Trophoblast cell (in vitro differentiated cells and primary cell): Measurements from ENCODE around the gene MRPL14.

Experiments
- DNase-seq, 2 donors: peaks; one replicate each; pipeline ENCODE4 v3.0.0-alpha.2; 2016
- H2AFZ ChIP-seq: 2 replicates; pipeline ENCODE4 v1.6.1; 2013; ENCODE audit warnings: low read length, moderate library complexity, mild to moderate bottlenecking; ENCODE audit not compliant: insufficient read depth, poor library complexity
- H2AK5ac ChIP-seq: 2 replicates; pipeline ENCODE4 v1.6.1; 2013; ENCODE audit warnings: mild to moderate bottlenecking, low read length
- H2BK120ac ChIP-seq: 2 replicates; pipeline ENCODE4 v1.6.1; 2013; ENCODE audit warnings: low read length, mild to moderate bottlenecking, moderate library complexity; ENCODE audit not compliant: insufficient read depth, poor library complexity
- H2BK12ac ChIP-seq: 2 replicates; pipeline ENCODE4 v1.6.1; 2013; ENCODE audit warnings: mild to moderate bottlenecking, low read length, moderate library complexity
- H2BK5ac ChIP-seq: 2 replicates; pipeline ENCODE4 v1.6.1; 2013; ENCODE audit warnings: low read length, low read depth, moderate library complexity, mild to moderate bottlenecking; ENCODE audit not compliant: poor library complexity
- H3K14ac ChIP-seq: 2 replicates; pipeline ENCODE4 v1.6.1; 2013; ENCODE audit warnings: mild to moderate bottlenecking, low read length
- H3K18ac ChIP-seq: 2 replicates; pipeline ENCODE4 v1.6.1; 2013; ENCODE audit warnings: mild to moderate bottlenecking, low read length
- H3K23ac ChIP-seq: 2 replicates; pipeline ENCODE4 v1.6.1; 2013; ENCODE audit warnings: low read length
- H3K27ac ChIP-seq: 2 replicates; pipeline ENCODE4 v1.5.1; 2013; ENCODE audit warnings: low read depth, mild to moderate bottlenecking, inconsistent platforms, low read length, moderate library complexity
- H3K27me3 ChIP-seq: 2 replicates; pipeline ENCODE4 v1.6.1; 2013; ENCODE audit warnings: inconsistent platforms, mild to moderate bottlenecking, low read length, moderate library complexity; ENCODE audit not compliant: insufficient read depth
- H3K36me3 ChIP-seq, 2 experiments: 1 replicate in 1 of 2; 2 replicates in 1 of 2; pipeline ENCODE4 v1.6.1; 2013; ENCODE audit warnings: low read length in 2 of 2, mild to moderate bottlenecking in 2 of 2, moderate library complexity in 1 of 2; ENCODE audit not compliant: insufficient read depth in 2 of 2, control insufficient read depth in 1 of 2
- H3K4ac ChIP-seq: 2 replicates; pipeline ENCODE4 v1.6.1; 2013; ENCODE audit warnings: low read depth, mild to moderate bottlenecking, low read length, moderate library complexity
- H3K4me1 ChIP-seq, 2 experiments: 1 replicate in 1 of 2; 2 replicates in 1 of 2; pipeline ENCODE4 v1.6.1; 2013; ENCODE audit warnings: low read length in 2 of 2, mild to moderate bottlenecking in 2 of 2, moderate library complexity in 1 of 2; ENCODE audit not compliant: insufficient read depth in 2 of 2, control insufficient read depth in 1 of 2
- H3K4me2 ChIP-seq: 2 replicates; pipeline ENCODE4 v1.6.1; 2013; ENCODE audit warnings: inconsistent platforms, mild to moderate bottlenecking, low read length, moderate library complexity
- H3K4me3 ChIP-seq: 2 replicates; pipeline ENCODE4 v1.5.1; 2013; ENCODE audit warnings: mild to moderate bottlenecking, low read depth, low read length, inconsistent platforms
- H3K79me1 ChIP-seq: one replicate; pipeline ENCODE4 v1.6.1; 2013; ENCODE audit warnings: low read length
- H3K79me2 ChIP-seq: 2 replicates; pipeline ENCODE4 v1.6.1; 2013; ENCODE audit warnings: low read length, mild to moderate bottlenecking; ENCODE audit not compliant: control insufficient read depth, insufficient read depth, poor library complexity
- H3K9ac ChIP-seq: 2 replicates; pipeline ENCODE4 v1.6.1; 2013; ENCODE audit warnings: mild to moderate bottlenecking, low read length
- H3K9me3 ChIP-seq: 2 replicates; pipeline ENCODE4 v1.6.1; 2013; ENCODE audit warnings: low read depth, mild to moderate bottlenecking, control low read depth, inconsistent platforms, low read length; ENCODE audit not compliant: insufficient read depth
- H4K12ac ChIP-seq: 2 replicates; pipeline ENCODE4 v1.6.1; 2013; ENCODE audit warnings: low read depth, mild to moderate bottlenecking, low read length, moderate library complexity
- H4K8ac ChIP-seq: 2 replicates; pipeline ENCODE4 v1.6.1; 2013; ENCODE audit warnings: low read depth, mild to moderate bottlenecking, low read length, moderate library complexity
- H4K91ac ChIP-seq: one replicate; pipeline ENCODE4 v1.6.1; 2013; ENCODE audit warnings: low read depth, mild to moderate bottlenecking, low read length, moderate library complexity
- WGBS: extraction: QIAGEN DNeasy Blood & Tissue Kit; methylation state at CpG from one replicate; pipeline ENCODE4 v1.1.7; 2013; ENCODE audit warnings: missing lambda C conversion rate; ENCODE audit not compliant: insufficient read length, insufficient coverage; ENCODE audit errors: extremely low coverage; 5-methylcytosine and 5-hydroxymethylcytosine counted together

The MRPL14 gene

DNA sequence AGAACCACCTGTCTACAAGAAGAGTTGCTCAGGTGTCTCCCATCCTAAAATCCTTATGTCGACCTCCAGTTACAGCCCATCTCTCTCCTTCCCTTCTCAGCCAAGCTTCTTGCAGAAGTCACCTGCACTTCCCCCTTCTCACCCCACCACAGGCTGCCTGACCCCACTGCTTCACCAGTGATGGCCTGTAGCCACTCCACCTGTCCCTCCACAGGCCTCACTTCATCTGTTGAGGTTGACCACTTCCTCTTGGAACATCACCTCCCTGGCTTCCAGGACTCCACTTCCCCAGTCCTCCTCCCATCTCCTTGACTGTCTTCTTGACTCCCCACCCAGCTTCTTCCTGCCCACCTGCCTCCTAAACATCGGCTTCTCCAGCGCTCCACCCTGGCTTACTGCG, 25.4 kb downstream of the MRPL14 start:
- Histone ChIP-seq H3K79me2 (no peaks in the 10 kb centered on the region), H3K9ac (no peak overlapping the region), H3K4ac (no peak overlapping the region), H4K8ac (no peak overlapping the region), H3K14ac (no peak overlapping the region), H2BK5ac (no peak overlapping the region), H3K4me3 (no peak overlapping the region), H3K23ac (no peak overlapping the region), H3K4me2 (no peak overlapping the region), H3K9me3 (no peaks in the 10 kb centered on the region), H3K79me1 (no peaks in the 10 kb centered on the region), H3K4me1 (peaks cover 0 to 2% of the 10 kb centered on the region in 2 experiments), H2BK120ac (no peak overlapping the region), H3K18ac (no peak overlapping the region), H2AK5ac (no peak overlapping the region), H2AFZ (no peak overlapping the region), H4K12ac (no peak overlapping the region), H4K91ac (no peak overlapping the region), H3K27ac (no peak overlapping the region), H2BK12ac (no peak overlapping the region), H3K36me3 (peaks cover 20 to 40% of the 10 kb centered on the region in 2 experiments), H3K27me3 (no peaks in the 10 kb centered on the region)
- no peak for DNase-seq
- no CpG with 5 or more reads among the region's 4 CpGs for WGBS

DNA sequence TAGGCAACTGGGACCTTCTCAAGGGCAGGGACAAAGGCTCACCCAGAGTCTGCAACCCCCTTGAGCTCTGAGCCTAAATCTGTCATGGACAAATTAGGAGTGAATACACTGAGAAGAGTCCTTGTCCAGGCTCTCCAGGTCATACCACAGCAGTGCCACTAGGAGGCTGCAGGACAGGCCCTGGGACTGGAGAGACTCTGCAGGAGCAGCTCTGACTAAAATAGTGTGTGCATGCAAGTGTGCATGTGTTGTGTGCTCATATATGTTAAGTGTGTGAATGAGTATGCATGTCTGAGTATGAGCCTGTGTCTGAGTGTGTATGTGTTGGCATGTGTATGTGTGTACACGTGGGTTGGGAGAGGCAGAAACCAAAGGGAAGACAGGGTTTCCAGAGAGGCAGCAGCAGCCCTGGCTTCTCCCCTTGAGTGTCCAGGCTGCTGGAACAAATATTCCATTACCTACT, 27.1 kb downstream of the MRPL14 start:
- Histone ChIP-seq H4K8ac (no peak overlapping the region), H4K12ac (no peak overlapping the region), H3K4me2 (no peak overlapping the region)

DNA sequence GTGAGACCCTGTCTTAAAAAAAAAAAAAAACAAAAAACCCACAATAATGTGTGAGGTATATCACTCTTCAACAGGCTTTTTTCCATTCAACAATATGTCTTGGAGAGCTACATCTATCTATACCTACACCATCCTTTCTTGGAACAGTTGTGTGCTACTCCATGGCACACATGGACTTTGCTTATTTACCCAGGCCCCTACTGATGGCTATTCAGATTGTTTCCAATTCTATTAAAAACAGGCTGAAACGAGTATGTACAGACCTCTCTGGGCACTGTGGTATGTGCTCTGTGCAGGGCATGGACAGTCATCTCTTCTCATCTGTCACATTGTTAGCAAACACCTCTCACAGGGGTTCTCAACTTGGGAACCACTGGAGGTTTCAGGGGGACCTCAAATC, 28.1 kb downstream of the MRPL14 start:
- peaks cover 0 to 2% of the 10 kb centered on the region in 2 experiments for H3K4me1 ChIP-seq
- H2BK5ac ChIP-seq = no peak overlapping the region
- no peak overlapping the region for H2BK12ac ChIP-seq
- no peak overlapping the region for H2AK5ac ChIP-seq
- no peak overlapping the region for H3K4me2 ChIP-seq
- H3K23ac ChIP-seq = no peak overlapping the region
- no peaks in the 10 kb centered on the region for H3K27me3 ChIP-seq
- no peak overlapping the region for H4K12ac ChIP-seq
- no CpG with 5 or more reads among the region's 1 CpG for WGBS
- H3K79me2 ChIP-seq = no peaks in the 10 kb centered on the region
- no peak overlapping the region for H3K4ac ChIP-seq
- H3K9me3 ChIP-seq = no peaks in the 10 kb centered on the region
- H3K4me3 ChIP-seq = no peak overlapping the region
- no peaks in the 10 kb centered on the region for H3K79me1 ChIP-seq
- peaks cover 11 to 25% of the 10 kb centered on the region in 2 experiments for H3K36me3 ChIP-seq
- no peak overlapping the region for H2BK120ac ChIP-seq
- no peak overlapping the region for H3K14ac ChIP-seq
- no peak overlapping the region for H3K27ac ChIP-seq
- no peak overlapping the region for H3K18ac ChIP-seq
- H3K9ac ChIP-seq = no peak overlapping the region
- H4K91ac ChIP-seq = no peak overlapping the region
- DNase-seq = no peak
- no peak overlapping the region for H4K8ac ChIP-seq
- H2AFZ ChIP-seq = no peak overlapping the region

More for the DNA sequence above, 27.1 kb downstream of the MRPL14 start:
- Histone ChIP-seq H3K79me2 (no peaks in the 10 kb centered on the region), H4K91ac (no peak overlapping the region), H3K27me3 (no peaks in the 10 kb centered on the region), H3K23ac (no peak overlapping the region), H3K9ac (no peak overlapping the region), H2AK5ac (no peak overlapping the region), H2BK5ac (no peak overlapping the region), H3K4ac (no peak overlapping the region), H3K79me1 (no peaks in the 10 kb centered on the region), H3K18ac (no peak overlapping the region), H3K14ac (no peak overlapping the region), H2BK120ac (no peak overlapping the region), H3K9me3 (no peaks in the 10 kb centered on the region), H3K27ac (no peak overlapping the region), H3K4me3 (no peak overlapping the region), H3K36me3 (peaks cover 17 to 29% of the 10 kb centered on the region in 2 experiments), H2BK12ac (no peak overlapping the region), H3K4me1 (peaks cover 0 to 2% of the 10 kb centered on the region in 2 experiments), H2AFZ (no peak overlapping the region)
- DNase-seq = peak; percentile 41 to 64
- no CpG with 5 or more reads among the region's 1 CpG for WGBS

DNA sequence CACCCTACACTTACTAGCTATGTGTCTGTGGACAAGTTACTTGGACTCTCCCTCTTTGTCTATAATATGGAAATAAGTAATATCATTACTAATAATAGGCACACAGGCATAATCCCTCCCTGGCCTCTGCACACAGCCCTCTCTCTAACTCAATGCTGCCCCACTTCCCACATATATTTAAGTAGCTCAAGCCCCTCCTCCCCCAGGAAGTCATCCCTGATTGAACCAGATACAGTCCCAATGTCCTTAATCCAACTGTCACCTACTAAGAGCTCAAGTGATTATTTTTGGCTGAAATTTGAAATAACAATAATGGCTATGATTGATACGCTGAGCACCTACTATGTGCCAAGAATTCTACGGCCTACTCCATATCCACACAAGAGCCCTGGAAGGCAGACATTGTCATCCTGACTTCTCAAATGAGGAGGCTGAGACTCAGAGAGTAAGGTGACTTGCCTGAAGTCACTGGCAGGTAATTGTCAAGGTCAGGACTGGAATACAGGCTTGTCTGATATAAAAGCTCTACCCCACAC, 29.4 kb downstream of the MRPL14 start:
- no peak overlapping the region for H2BK120ac ChIP-seq
- no peak overlapping the region for H2AFZ ChIP-seq
- no peak overlapping the region for H2AK5ac ChIP-seq
- no peak overlapping the region for H3K18ac ChIP-seq
- H3K4me1 ChIP-seq = peaks cover 0 to 2% of the 10 kb centered on the region in 2 experiments
- H3K9ac ChIP-seq = no peak overlapping the region
- no peak overlapping the region for H2BK12ac ChIP-seq
- H3K79me2 ChIP-seq = no peaks in the 10 kb centered on the region
- H3K27ac ChIP-seq = no peak overlapping the region
- H4K91ac ChIP-seq = no peak overlapping the region
- no peak overlapping the region for H3K23ac ChIP-seq
- no peak overlapping the region for H3K14ac ChIP-seq
- DNase-seq = no peak
- H4K8ac ChIP-seq = no peak overlapping the region
- peaks cover 2 to 14% of the 10 kb centered on the region in 2 experiments for H3K36me3 ChIP-seq
- no peak overlapping the region for H3K4me3 ChIP-seq
- no peak overlapping the region for H2BK5ac ChIP-seq
- no CpG with 5 or more reads among the region's 2 CpGs for WGBS
- no peaks in the 10 kb centered on the region for H3K9me3 ChIP-seq
- H4K12ac ChIP-seq = no peak overlapping the region
- H3K79me1 ChIP-seq = no peaks in the 10 kb centered on the region
- no peaks in the 10 kb centered on the region for H3K27me3 ChIP-seq
- no peak overlapping the region for H3K4me2 ChIP-seq
- H3K4ac ChIP-seq = no peak overlapping the region
